HFFc6 (cell line): ENCODE data around the gene KCNMA1. TPM values are rescaled to one million over a fixed set of nuclear protein-coding genes. Genes with fewer than 3 reads are reported as not detected.

ENCODE experiments used
- DNase-seq: peaks from one replicate; pipeline ENCODE4 v3.0.0-alpha.2; 2018
- H3K27ac Mint-ChIP-seq: 2 replicates; pipeline ENCODE4 v1.8.0; 2020; ENCODE audit warnings: mild to moderate bottlenecking, mixed read lengths
- H3K27me3 Mint-ChIP-seq: 2 replicates; pipeline ENCODE4 v1.8.0; 2021; ENCODE audit warnings: mild to moderate bottlenecking, moderate library complexity, mixed read lengths; ENCODE audit not compliant: insufficient read depth
- H3K36me3 Mint-ChIP-seq: 2 replicates; pipeline ENCODE4 v1.8.0; 2021; ENCODE audit warnings: low read depth, mixed read lengths
- H3K4me1 Mint-ChIP-seq: 2 replicates; pipeline ENCODE4 v1.8.0; 2020; ENCODE audit warnings: low read depth, mixed read lengths
- H3K4me3 Mint-ChIP-seq: 2 replicates; pipeline ENCODE4 v1.8.0; 2020; ENCODE audit warnings: mild to moderate bottlenecking, moderate library complexity, mixed read lengths
- H3K9me3 Mint-ChIP-seq: 2 replicates; pipeline ENCODE4 v1.8.0; 2020; ENCODE audit warnings: mild to moderate bottlenecking, mixed read lengths
- CTCF ChIP-seq: fragments of 200-600 bp; sonication (generic); IDR thresholded peaks from 2 replicates; pipeline ENCODE4 v1.5.0; 2021; ENCODE audit warnings: antibody characterized with exemption, mild to moderate bottlenecking
- total RNA-seq, 6 experiments: library from RNA; stranded (reverse); fragmentation: NEBNext Ultra II Directional; extraction: Animal tissue kit (Norgen Biotek cat#: 25700); gene quantifications; 2 replicates in 1 of 6; 3 replicates in 5 of 6; pipeline ENCODE4 v1.2.3, GENCODE V29; 2021

Gene KCNMA1
- total RNA-seq, 6 experiments from 2014 or later, result 87.1 to 191 (median 93.5) TPM

GRCh38 chr10:77191324-77192049, 446.1 kb downstream of the KCNMA1 start:
- no peaks in the 10 kb centered on the region for H3K9me3 Mint-ChIP-seq
- no peak overlapping the region for H3K4me3 Mint-ChIP-seq
- peaks cover 10% of the 10 kb centered on the region; the same call in 1 of the 2 replicates for H3K36me3 Mint-ChIP-seq
- no peak overlapping the region for H3K27ac Mint-ChIP-seq
- 0 out of 2 replicates have a peak, but pooled peaks cover 2% of the 10 kb centered on the region for H3K27me3 Mint-ChIP-seq
- H3K4me1 Mint-ChIP-seq, result peaks cover 91% of the 10 kb centered on the region
- no peak for DNase-seq
- no peak for TF ChIP-seq CTCF

GRCh38 chr10:77190291-77190690, 447.3 kb downstream of the KCNMA1 start:
- Mint-ChIP-seq H3K36me3 (peaks cover 10% of the 10 kb centered on the region; the same call in 1 of the 2 replicates), H3K27me3 (peaks cover 5% of the 10 kb centered on the region; the same call in 1 of the 2 replicates), H3K4me3 (no peak overlapping the region), H3K4me1 (peaks cover 90% of the 10 kb centered on the region), H3K27ac (no peak overlapping the region), H3K9me3 (no peaks in the 10 kb centered on the region)
- TF ChIP-seq CTCF, result no peak
- no peak for DNase-seq

- Mint-ChIP-seq H3K27ac (no peak overlapping the region), H3K9me3 (no peaks in the 10 kb centered on the region), H3K36me3 (peaks cover 10% of the 10 kb centered on the region; the same call in 1 of the 2 replicates), H3K27me3 (peaks cover 5% of the 10 kb centered on the region; the same call in 1 of the 2 replicates), H3K4me3 (no peak overlapping the region), H3K4me1 (peaks cover 83% of the 10 kb centered on the region)
- TF ChIP-seq CTCF, result no peak
- no peak for DNase-seq
Observed at GRCh38 chr10:77189520-77189919, 448.1 kb downstream of the KCNMA1 start.

GRCh38 chr10:77189075-77189474, 448.5 kb downstream of the KCNMA1 start:
- TF ChIP-seq CTCF, result no peak
- Mint-ChIP-seq H3K4me1 (peaks cover 79% of the 10 kb centered on the region), H3K36me3 (peaks cover 10% of the 10 kb centered on the region; the same call in 1 of the 2 replicates), H3K27me3 (peaks cover 5% of the 10 kb centered on the region; the same call in 1 of the 2 replicates), H3K9me3 (no peaks in the 10 kb centered on the region), H3K4me3 (no peak overlapping the region), H3K27ac (peak overlapping the region; percentile 72)
- DNase-seq, result no peak

- H3K27ac Mint-ChIP-seq, result peak overlapping the region; percentile 72
- H3K9me3 Mint-ChIP-seq, result no peaks in the 10 kb centered on the region
- no peak overlapping the region for H3K4me3 Mint-ChIP-seq
- no peak for TF ChIP-seq CTCF
- H3K36me3 Mint-ChIP-seq, result peaks cover 10% of the 10 kb centered on the region
- H3K4me1 Mint-ChIP-seq, result peaks cover 79% of the 10 kb centered on the region
- peaks cover 5% of the 10 kb centered on the region; the same call in 1 of the 2 replicates for H3K27me3 Mint-ChIP-seq
- DNase-seq, result peak; percentile 38
Observed at GRCh38 chr10:77188521-77188920, 449.1 kb downstream of the KCNMA1 start.
